Heart left ventricle (tissue), 16 donors: ENCODE results near the gene BTAF1. TPM values are rescaled to one million over a fixed set of nuclear protein-coding genes. Genes with fewer than 3 reads are reported as not detected.

Experiments
- ATAC-seq, 4 donors: fragments of 200-7000 bp; cut with Tn5 transposase; one replicate each; pipeline ENCODE4 v1.9.1; 2020 to 2022; ENCODE audit warnings: moderate library complexity in 4 of 4, mild to moderate bottlenecking in 3 of 4, moderate number of reproducible peaks in 1 of 4
- DNase-seq, 5 donors: peaks; one replicate each; pipeline ENCODE4 v3.0.0-alpha.2; 2020
- H3K27ac ChIP-seq, 12 donors: fragments of 200-600 bp; sonication (generic) in 4 of 12; one replicate each; pipeline versions ENCODE4 v1.5.0 to v1.8.0; 2016 to 2022; ENCODE audit warnings: mild to moderate bottlenecking in 2 of 12
- H3K27me3 ChIP-seq, 9 donors: fragments of 200-600 bp; sonication (generic) in 2 of 9; one replicate each; pipeline versions ENCODE4 v1.5.1 to v1.8.0; 2016 to 2022; ENCODE audit warnings: mild to moderate bottlenecking in 3 of 9
- H3K36me3 ChIP-seq, 9 donors: fragments of 200-600 bp; sonication (generic) in 2 of 9; one replicate each; pipeline versions ENCODE4 v1.5.0 to v1.8.0; 2018 to 2022; ENCODE audit warnings: mild to moderate bottlenecking in 2 of 9
- H3K4me1 ChIP-seq, 12 donors: fragments of 200-600 bp; sonication (generic) in 4 of 12; one replicate each; pipeline versions ENCODE4 v1.5.0 to v1.8.0; 2016 to 2022; ENCODE audit warnings: mild to moderate bottlenecking in 3 of 12
- H3K4me3 ChIP-seq, 12 donors: fragments of 200-600 bp; sonication (generic) in 4 of 12; one replicate each; pipeline versions ENCODE4 v1.5.0 to v1.8.0; 2017 to 2022; ENCODE audit warnings: mild to moderate bottlenecking in 9 of 12, moderate library complexity in 4 of 12
- H3K9me3 ChIP-seq, 12 donors: fragments of 200-600 bp; sonication (generic) in 4 of 12; one replicate each; pipeline versions ENCODE4 v1.5.0 to v1.8.0; 2016 to 2022; ENCODE audit warnings: mild to moderate bottlenecking in 1 of 12
- POLR2A ChIP-seq, 2 donors: fragments of 450-650 bp; IDR thresholded peaks; one replicate each; pipeline ENCODE4 v1.6.1; 2017; ENCODE audit warnings: antibody characterized with exemption in 2 of 2, mild to moderate bottlenecking in 2 of 2, moderate library complexity in 2 of 2
- WGBS, 4 donors: extraction: QIAGEN DNeasy Blood & Tissue Kit in 2 of 4; methylation state at CpG; one replicate each; pipeline versions ENCODE4 v1.1.5 to v1.1.7; 2013 to 2018; 5-methylcytosine and 5-hydroxymethylcytosine counted together
- intact Hi-C, 10 donors: fragments of 100-400 bp; cut with DNase I; formaldehyde crosslinking; loops; one replicate each; pipeline versions ENCODE4 v1.11.1 to v1.14.2; 2022
- polyA plus RNA-seq, 2 donors: library from polyadenylated mRNA; stranded (reverse); fragments of 200-250 nt; gene quantifications; one replicate each; pipeline ENCODE4 v1.2.3, GENCODE V29; 2013
- total RNA-seq, 9 donors: library from RNA; depleted of rRNA in 2 of 9; stranded (reverse); fragments of >200 nt in 2 of 9; fragmentation: NEBNext Ultra II Directional in 3 of 9; extraction: Animal tissue kit (Norgen Biotek cat#: 25700) in 3 of 9; gene quantifications; one replicate each; pipeline versions ENCODE4 v1.1.0 to v1.2.4, GENCODE V29; 2016 to 2023
- TF ChIP-seq, protein P1 (sequence below), 12 donors: fragments of 200-600 bp; sonication (generic) in 4 of 12; IDR thresholded peaks; one replicate each; pipeline versions ENCODE4 v1.5.0 to v1.8.0; 2018 to 2022; ENCODE audit warnings: antibody characterized with exemption in 12 of 12, mild to moderate bottlenecking in 5 of 12
- donor health status: ischemic (EF 13 %, LVEDD 7.1; RV severe dilation, severe dysfunction).
- donor health status: healthy with polysubstance abuse.
- donor health status: DM: no; HTN: yes; CAD: no.
- donor health status: DM: no; HTN: no; CAD: no.
- donor health status: ischemic (EF 25% LVEDD 6.9; RV normal size, moderate dysfunction).
- donor health status: ischemic (EF 25% LVEDD 5.7; RV mildly dilated, moderate dysfunction).
- donor health status: healthy.
- donor health status: DM: yes; HTN: yes; CAD: no.
- donor health status: ischemic (EF 35%, LVEDD 5.7; RV mildly dilated, moderate dysfunction).
- donor health status: nonischemic (EF 11% LVEDD 7.7; RV severe dilation, severe dysfunction).
- donor health status: DM: yes; HTN: yes; CAD: no.
- donor health status: PGD.
- donor health status: ischemic (EF 29% LVEDD 5.4; RV normal size, mild dysfunction).
- donor health status: nonischemic (EF 23%, LVEDD 6.1; RV moderate dilation, normal function).

The BTAF1 gene
- total and polyA plus RNA-seq, 11 donors = 5.5 to 22.3 (median 11.8) TPM

DNA sequence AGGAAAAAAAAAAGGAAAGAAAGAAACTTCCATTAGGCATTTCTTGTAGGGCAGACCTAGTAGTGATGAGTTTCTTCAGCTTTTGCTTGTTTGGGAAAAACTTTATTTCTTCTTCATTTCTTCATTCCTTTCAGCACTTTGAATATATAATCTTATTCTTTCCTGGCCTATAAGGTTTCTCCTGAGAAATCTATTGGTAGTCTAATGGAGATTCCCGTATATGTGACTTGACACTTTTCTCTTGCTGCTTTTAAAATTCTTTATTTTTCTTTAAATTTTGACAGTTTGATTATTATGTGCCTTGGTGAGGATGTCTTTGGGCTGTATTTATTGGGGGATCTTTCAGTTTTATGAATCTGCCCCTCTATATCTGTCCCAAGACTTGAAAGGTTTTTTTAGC is 3.9 kb upstream of the BTAF1 start:
- Histone ChIP-seq H3K27me3 (peaks cover 0 to 21% (median 0%) of the 10 kb centered on the region in 9 donors), H3K36me3 (no peaks in the 10 kb centered on the region), H3K4me1 (peaks cover 0 to 12% (median 4%) of the 10 kb centered on the region in 12 donors), H3K4me3 (no peak overlapping the region), H3K27ac (no peak overlapping the region), H3K9me3 (peaks cover 0 to 12% (median 3%) of the 10 kb centered on the region in 12 donors)
- 95 to 100% (median 97%) methylated on average over 1 of the region's 1 CpG for WGBS, 4 donors
- ATAC-seq (no peak), DNase-seq (no peak)
- intact Hi-C loops = loop anchor here in 4 of 10 donors (5.0 to 10.0 kb wide), 4 partner anchors 122 to 525 kb away; partner anchors contain the start of genes PPP1R3C (in 1 of the 4) and TNKS2 (in 1 of the 4)
- TF ChIP-seq, protein P1, sequence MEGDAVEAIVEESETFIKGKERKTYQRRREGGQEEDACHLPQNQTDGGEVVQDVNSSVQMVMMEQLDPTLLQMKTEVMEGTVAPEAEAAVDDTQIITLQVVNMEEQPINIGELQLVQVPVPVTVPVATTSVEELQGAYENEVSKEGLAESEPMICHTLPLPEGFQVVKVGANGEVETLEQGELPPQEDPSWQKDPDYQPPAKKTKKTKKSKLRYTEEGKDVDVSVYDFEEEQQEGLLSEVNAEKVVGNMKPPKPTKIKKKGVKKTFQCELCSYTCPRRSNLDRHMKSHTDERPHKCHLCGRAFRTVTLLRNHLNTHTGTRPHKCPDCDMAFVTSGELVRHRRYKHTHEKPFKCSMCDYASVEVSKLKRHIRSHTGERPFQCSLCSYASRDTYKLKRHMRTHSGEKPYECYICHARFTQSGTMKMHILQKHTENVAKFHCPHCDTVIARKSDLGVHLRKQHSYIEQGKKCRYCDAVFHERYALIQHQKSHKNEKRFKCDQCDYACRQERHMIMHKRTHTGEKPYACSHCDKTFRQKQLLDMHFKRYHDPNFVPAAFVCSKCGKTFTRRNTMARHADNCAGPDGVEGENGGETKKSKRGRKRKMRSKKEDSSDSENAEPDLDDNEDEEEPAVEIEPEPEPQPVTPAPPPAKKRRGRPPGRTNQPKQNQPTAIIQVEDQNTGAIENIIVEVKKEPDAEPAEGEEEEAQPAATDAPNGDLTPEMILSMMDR (IDR thresholded peaks at IDR 0.05) = no peak
- TF ChIP-seq POLR2A (IDR thresholded peaks at IDR 0.05) = no peak

GRCh38 chr10:91924212-91925021 is 847 bp downstream of the BTAF1 start:
- intact Hi-C loops = loop anchor here in 2 of 10 donors (5.0 to 10.0 kb wide), 2 partner anchors 127 to 530 kb away; partner anchors contain the start of gene TNKS2 (in 1 of the 2)

GRCh38 chr10:91925022-91925320 is 1.4 kb downstream of the BTAF1 start:
- Histone ChIP-seq H3K4me3 (peak overlapping the region in 11 of 12 donors; percentile 56 to 95 (median 88)), H3K4me1 (peaks cover 0 to 44% (median 28%) of the 10 kb centered on the region in 12 donors), H3K36me3 (peaks cover 0 to 4% (median 0%) of the 10 kb centered on the region in 9 donors), H3K27ac (no peak overlapping the region), H3K27me3 (no peaks in the 10 kb centered on the region), H3K9me3 (peaks cover 0 to under 1% (median 0%) of the 10 kb centered on the region in 12 donors)
- DNase-seq (no peak), ATAC-seq (no peak)
- intact Hi-C loops = loop anchor here in 1 of 10 donors (10.0 kb wide), 1 partner anchor 530 kb away; no protein-coding TSS in a partner anchor
- TF ChIP-seq, protein P1 (IDR thresholded peaks at IDR 0.05) = no peak
- TF ChIP-seq POLR2A (IDR thresholded peaks at IDR 0.05) = no peak
- WGBS, 4 donors = 43 to 57% (median 48%) methylated on average over 2 of the region's 2 CpGs

More at GRCh38 chr10:91924212-91925021, 847 bp downstream of the BTAF1 start:
- no peak for DNase-seq
- peak overlapping the region; percentile 76 to 99 (median 95) for H3K27ac ChIP-seq
- ATAC-seq = peak in 1 of 4 donors; percentile 19
- no peaks in the 10 kb centered on the region for H3K27me3 ChIP-seq
- TF ChIP-seq POLR2A (IDR thresholded peaks at IDR 0.05) = no peak
- TF ChIP-seq, protein P1 (IDR thresholded peaks at IDR 0.05) = no peak
- H3K4me3 ChIP-seq = peak overlapping the region; percentile 56 to 95 (median 88)
- H3K36me3 ChIP-seq = peaks cover 0 to 4% (median 0%) of the 10 kb centered on the region in 9 donors
- H3K4me1 ChIP-seq = peaks cover 0 to 38% (median 27%) of the 10 kb centered on the region in 12 donors
- 2 to 3% (median 3%) methylated on average over 21 of the region's 21 CpGs for WGBS, 4 donors
- H3K9me3 ChIP-seq = peaks cover 0 to 7% (median 2%) of the 10 kb centered on the region in 12 donors

GRCh38 chr10:91930939-91931338 is 7.4 kb downstream of the BTAF1 start:
- DNase-seq (no peak), ATAC-seq (no peak)
- Histone ChIP-seq H3K9me3 (no peaks in the 10 kb centered on the region), H3K4me3 (no peak overlapping the region), H3K27ac (no peak overlapping the region), H3K4me1 (peaks cover 0 to 44% (median 16%) of the 10 kb centered on the region in 12 donors), H3K36me3 (peaks cover 0 to 30% (median 19%) of the 10 kb centered on the region in 9 donors), H3K27me3 (no peaks in the 10 kb centered on the region)
- 77 to 85% (median 81%) methylated on average over 3 of the region's 3 CpGs for WGBS, 4 donors
- no peak for TF ChIP-seq POLR2A (IDR thresholded peaks at IDR 0.05)
- TF ChIP-seq, protein P1 (IDR thresholded peaks at IDR 0.05) = no peak
- intact Hi-C loops = no loop called here
